ENCODE data around the gene ST8SIA2. TPM values are rescaled to one million over a fixed set of nuclear protein-coding genes. Genes with fewer than 3 reads are reported as not detected.

ST8SIA2 gene
- total and polyA plus RNA-seq, 10 of the 15 experiments (the other 5 are each of a cell fraction or from before 2014, with no cell fraction given) = not detected

DNA sequence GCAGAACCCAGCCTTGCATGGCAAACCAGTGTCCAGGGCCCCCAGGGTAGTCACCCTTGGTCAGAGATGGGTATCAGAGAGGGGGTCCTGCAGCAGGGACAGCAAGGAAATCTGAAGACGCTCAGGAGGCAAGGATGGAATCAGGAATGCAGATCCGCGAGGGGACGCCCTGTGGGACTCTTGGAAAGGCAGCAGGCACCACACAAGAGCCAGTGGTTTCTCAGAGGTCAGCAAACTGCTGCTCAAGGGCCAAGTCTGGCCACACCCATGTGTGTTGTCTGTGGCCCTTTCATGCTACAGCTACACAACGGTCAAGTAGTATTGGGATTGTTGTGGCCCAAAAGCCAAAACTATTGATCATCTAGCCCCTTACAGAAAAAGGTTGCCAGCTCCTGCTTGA, 69.7 kb downstream of the ST8SIA2 start:
- ChIA-PET SMC1A (ENCODE audit: uncharacterized antibody, unreplicated experiment) (no interaction called here), POLR2A (no interaction called here), CTCF (no interaction called here), RAD21 (ENCODE audit: unreplicated experiment) (no interaction called here)
- no peak for DNase-seq (ENCODE audit: low read depth, low spot score)
- Histone ChIP-seq H2AFZ (ENCODE audit: control insufficient read depth, low read depth, low read length) (no peak overlapping the region), H3K27me3 (replicated peaks in 1 of 2; ENCODE audit: control insufficient read depth in 2 of 2, insufficient read depth in 2 of 2, low read length in 1 of 2) (peaks cover 0 to 3% of the 10 kb centered on the region in 2 experiments; a peak in 3 of 4 replicates), H4K20me1 (ENCODE audit: control insufficient read depth, insufficient read depth) (no peaks in the 10 kb centered on the region), H3K9me3 (replicated peaks; ENCODE audit: control insufficient read depth, insufficient read depth, low read length) (no peaks in the 10 kb centered on the region), H3K4me3 (no peak overlapping the region), H3K4me1 (ENCODE audit: control insufficient read depth, insufficient read depth, low read length) (no peaks in the 10 kb centered on the region), H3K36me3 (ENCODE audit: control insufficient read depth in 2 of 2, insufficient read depth in 2 of 2, low read length in 1 of 2) (no peaks in the 10 kb centered on the region), H3K27ac (ENCODE audit: control insufficient read depth, insufficient read depth) (no peak overlapping the region), H3K79me2 (ENCODE audit: control insufficient read depth, insufficient read depth, low read length) (no peaks in the 10 kb centered on the region), H3K4me2 (ENCODE audit: control insufficient read depth, insufficient read depth) (no peak overlapping the region), H3K9ac (ENCODE audit: control insufficient read depth, insufficient read depth, low read length) (no peak overlapping the region)
- BruUV-seq (replicated peaks) = no TSS peak
- in situ Hi-C loops (cut with MboI) = no loop called here
- no peak for ATAC-seq
- intact Hi-C loops (cut with micrococcal nuclease; ENCODE audit: unreplicated experiment) = no loop called here
- no peak for FAIRE-seq
- no peak for TF ChIP-seq JUND (IDR thresholded peaks at IDR 0.05; ENCODE audit: low read depth, low read length)
- no peak for TF ChIP-seq ESRRA (IDR thresholded peaks at IDR 0.05; ENCODE audit: low read length)
- TF ChIP-seq CHD1 (IDR thresholded peaks at IDR 0.05; ENCODE audit: low read depth, low read length) = no peak
- WGBS (ENCODE audit: insufficient coverage, insufficient replicate concordance, low lambda C conversion rate, missing lambda C conversion rate) = 61% methylated on average over 5 of the region's 5 CpGs

DNA sequence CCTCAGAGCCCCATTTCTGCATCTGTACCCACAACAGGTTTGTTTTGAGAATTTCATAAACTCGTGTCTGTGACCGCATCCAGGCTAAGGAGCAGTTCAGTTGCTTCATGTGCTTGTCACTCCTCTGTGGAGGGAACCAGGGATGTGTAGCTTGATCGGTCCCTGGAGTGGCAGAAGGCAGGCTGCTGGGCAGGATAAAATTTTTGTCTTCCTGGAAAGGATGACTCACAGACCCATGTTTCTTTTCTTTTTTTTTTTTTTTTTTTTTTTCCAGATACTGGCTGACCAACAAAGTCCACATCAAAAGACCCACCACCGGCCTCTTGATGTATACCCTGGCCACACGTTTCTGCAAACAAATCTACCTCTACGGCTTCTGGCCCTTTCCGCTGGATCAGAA, 70.1 kb downstream of the ST8SIA2 start:
- SMC1A ChIA-PET (ENCODE audit: uncharacterized antibody, unreplicated experiment) = no interaction called here
- Histone ChIP-seq H3K4me1 (ENCODE audit: control insufficient read depth, insufficient read depth, low read length) (no peaks in the 10 kb centered on the region), H4K20me1 (ENCODE audit: control insufficient read depth, insufficient read depth) (no peaks in the 10 kb centered on the region), H3K36me3 (ENCODE audit: control insufficient read depth in 2 of 2, insufficient read depth in 2 of 2, low read length in 1 of 2) (no peaks in the 10 kb centered on the region), H3K4me2 (ENCODE audit: control insufficient read depth, insufficient read depth) (no peak overlapping the region), H3K4me3 (no peak overlapping the region), H3K9me3 (replicated peaks; ENCODE audit: control insufficient read depth, insufficient read depth, low read length) (no peaks in the 10 kb centered on the region), H2AFZ (ENCODE audit: control insufficient read depth, low read depth, low read length) (no peak overlapping the region), H3K27me3 (replicated peaks in 1 of 2; ENCODE audit: control insufficient read depth in 2 of 2, insufficient read depth in 2 of 2, low read length in 1 of 2) (peaks cover 0 to 3% of the 10 kb centered on the region in 2 experiments; a peak in 3 of 4 replicates), H3K27ac (ENCODE audit: control insufficient read depth, insufficient read depth) (no peak overlapping the region), H3K79me2 (ENCODE audit: control insufficient read depth, insufficient read depth, low read length) (no peaks in the 10 kb centered on the region), H3K9ac (ENCODE audit: control insufficient read depth, insufficient read depth, low read length) (no peak overlapping the region)
- 8% methylated on average over 6 of the region's 7 CpGs for WGBS (ENCODE audit: insufficient coverage, insufficient replicate concordance, low lambda C conversion rate, missing lambda C conversion rate)
- intact Hi-C loops (cut with micrococcal nuclease; ENCODE audit: unreplicated experiment) = no loop called here
- no peak for ATAC-seq
- CTCF ChIA-PET = no interaction called here
- in situ Hi-C loops (cut with MboI) = no loop called here
- BruUV-seq (replicated peaks) = no TSS peak
- no peak for DNase-seq (ENCODE audit: low read depth, low spot score)
- no peak for FAIRE-seq
- RAD21 ChIA-PET (ENCODE audit: unreplicated experiment) = no interaction called here
- POLR2A ChIA-PET = no interaction called here
- no peak for TF ChIP-seq ZNF622 (IDR thresholded peaks at IDR 0.05)
- no peak for TF ChIP-seq EP300 (IDR thresholded peaks at IDR 0.05; ENCODE audit: borderline replicate concordance in 1 of 2, control insufficient read depth in 1 of 2, low read depth in 2 of 2, low read length in 2 of 2)
- TF ChIP-seq POU2F2 (IDR thresholded peaks at IDR 0.05; ENCODE audit: borderline replicate concordance, low read depth, low read length) = no peak
- no peak for TF ChIP-seq SREBF1 (IDR thresholded peaks at IDR 0.05; ENCODE audit: low read length)
- TF ChIP-seq, protein P1, sequence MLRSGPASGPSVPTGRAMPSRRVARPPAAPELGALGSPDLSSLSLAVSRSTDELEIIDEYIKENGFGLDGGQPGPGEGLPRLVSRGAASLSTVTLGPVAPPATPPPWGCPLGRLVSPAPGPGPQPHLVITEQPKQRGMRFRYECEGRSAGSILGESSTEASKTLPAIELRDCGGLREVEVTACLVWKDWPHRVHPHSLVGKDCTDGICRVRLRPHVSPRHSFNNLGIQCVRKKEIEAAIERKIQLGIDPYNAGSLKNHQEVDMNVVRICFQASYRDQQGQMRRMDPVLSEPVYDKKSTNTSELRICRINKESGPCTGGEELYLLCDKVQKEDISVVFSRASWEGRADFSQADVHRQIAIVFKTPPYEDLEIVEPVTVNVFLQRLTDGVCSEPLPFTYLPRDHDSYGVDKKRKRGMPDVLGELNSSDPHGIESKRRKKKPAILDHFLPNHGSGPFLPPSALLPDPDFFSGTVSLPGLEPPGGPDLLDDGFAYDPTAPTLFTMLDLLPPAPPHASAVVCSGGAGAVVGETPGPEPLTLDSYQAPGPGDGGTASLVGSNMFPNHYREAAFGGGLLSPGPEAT (IDR thresholded peaks at IDR 0.05; ENCODE audit: low read depth) = no peak
- TF ChIP-seq NR2C1 (IDR thresholded peaks at IDR 0.05) = no peak
- TF ChIP-seq, protein P2, sequence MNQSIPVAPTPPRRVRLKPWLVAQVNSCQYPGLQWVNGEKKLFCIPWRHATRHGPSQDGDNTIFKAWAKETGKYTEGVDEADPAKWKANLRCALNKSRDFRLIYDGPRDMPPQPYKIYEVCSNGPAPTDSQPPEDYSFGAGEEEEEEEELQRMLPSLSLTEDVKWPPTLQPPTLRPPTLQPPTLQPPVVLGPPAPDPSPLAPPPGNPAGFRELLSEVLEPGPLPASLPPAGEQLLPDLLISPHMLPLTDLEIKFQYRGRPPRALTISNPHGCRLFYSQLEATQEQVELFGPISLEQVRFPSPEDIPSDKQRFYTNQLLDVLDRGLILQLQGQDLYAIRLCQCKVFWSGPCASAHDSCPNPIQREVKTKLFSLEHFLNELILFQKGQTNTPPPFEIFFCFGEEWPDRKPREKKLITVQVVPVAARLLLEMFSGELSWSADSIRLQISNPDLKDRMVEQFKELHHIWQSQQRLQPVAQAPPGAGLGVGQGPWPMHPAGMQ (IDR thresholded peaks at IDR 0.05; ENCODE audit: borderline replicate concordance) = no peak
- no peak for TF ChIP-seq CBFB (IDR thresholded peaks at IDR 0.05; ENCODE audit: low read depth)
- TF ChIP-seq, protein P3, sequence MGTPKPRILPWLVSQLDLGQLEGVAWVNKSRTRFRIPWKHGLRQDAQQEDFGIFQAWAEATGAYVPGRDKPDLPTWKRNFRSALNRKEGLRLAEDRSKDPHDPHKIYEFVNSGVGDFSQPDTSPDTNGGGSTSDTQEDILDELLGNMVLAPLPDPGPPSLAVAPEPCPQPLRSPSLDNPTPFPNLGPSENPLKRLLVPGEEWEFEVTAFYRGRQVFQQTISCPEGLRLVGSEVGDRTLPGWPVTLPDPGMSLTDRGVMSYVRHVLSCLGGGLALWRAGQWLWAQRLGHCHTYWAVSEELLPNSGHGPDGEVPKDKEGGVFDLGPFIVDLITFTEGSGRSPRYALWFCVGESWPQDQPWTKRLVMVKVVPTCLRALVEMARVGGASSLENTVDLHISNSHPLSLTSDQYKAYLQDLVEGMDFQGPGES (IDR thresholded peaks at IDR 0.05) = no peak
- TF ChIP-seq MYB (IDR thresholded peaks at IDR 0.05; ENCODE audit: borderline replicate concordance, low read depth, low read length) = no peak
